Tibial nerve (tissue), 4 donors: ENCODE results near the gene F2R.

Experiments used
- CTCF ChIP-seq, 5 experiments: fragments of 200-600 bp in 3 of 5; fragments of 450-650 bp in 2 of 5; sonication (generic) in 3 of 5; IDR thresholded peaks; one replicate each; pipeline ENCODE4 v1.5.1; 2016 to 2019; ENCODE audit warnings: antibody characterized with exemption in 5 of 5, mild to moderate bottlenecking in 3 of 5, moderate library complexity in 2 of 5
- EP300 ChIP-seq, 2 donors: sonication (generic); formaldehyde crosslinking; IDR thresholded peaks; one replicate each; pipeline ENCODE4 v1.6.1; 2017; ENCODE audit warnings: antibody characterized with exemption in 2 of 2, mild to moderate bottlenecking in 1 of 2
- POLR2A ChIP-seq, 2 donors: fragments of 450-650 bp; IDR thresholded peaks; one replicate each; pipeline ENCODE4 v1.6.1; 2017; ENCODE audit warnings: antibody characterized with exemption in 2 of 2, mild to moderate bottlenecking in 2 of 2, moderate library complexity in 2 of 2

- TF ChIP-seq CTCF (IDR thresholded peaks at IDR 0.05): no peak
- TF ChIP-seq EP300 (IDR thresholded peaks at IDR 0.05): no peak
- TF ChIP-seq POLR2A (IDR thresholded peaks at IDR 0.05): no peak
Measured at GRCh38 chr5:76675364-76675763, 40.6 kb upstream of the F2R start.
